ENCODE results near the gene ACTL9.

- no peak for TF ChIP-seq POLR2A (IDR thresholded peaks at IDR 0.05; ENCODE audit: low read length)
- no peak for TF ChIP-seq TP53 (CRISPR knock-in tag; IDR thresholded peaks at IDR 0.05)
- TF ChIP-seq CTCF (IDR thresholded peaks at IDR 0.05): no peak
- no peak for TF ChIP-seq ATOH8 (CRISPR knock-in tag; IDR thresholded peaks at IDR 0.05; ENCODE audit: low read depth)
- TF ChIP-seq SMC3 (IDR thresholded peaks at IDR 0.05): no peak
- TF ChIP-seq BCL3 (IDR thresholded peaks at IDR 0.05): no peak
- TF ChIP-seq RCOR1 (IDR thresholded peaks at IDR 0.05; ENCODE audit: low read depth, low read length): no peak
- TF ChIP-seq REST (IDR thresholded peaks at IDR 0.05): no peak
- no peak for TF ChIP-seq USF2 (IDR thresholded peaks at IDR 0.05)
- no peak for TF ChIP-seq EP300 (IDR thresholded peaks at IDR 0.05)
- TF ChIP-seq PHF8 (IDR thresholded peaks at IDR 0.05; ENCODE audit: borderline replicate concordance, low read depth): no peak
- no peak for TF ChIP-seq KDM5A (IDR thresholded peaks at IDR 0.05)
- TF ChIP-seq RAD21 (conservative IDR thresholded peaks at IDR 0.05 in 1 of 2, IDR thresholded peaks at IDR 0.05 in 1 of 2): no peak
- TF ChIP-seq MAX (IDR thresholded peaks at IDR 0.05): no peak
Observed at GRCh38 chr19:8724276-8724675, 25.7 kb upstream of the ACTL9 start.
